A673 (cell line): ENCODE data around the gene RGPD4. TPM values are rescaled to one million over a fixed set of nuclear protein-coding genes. Genes with fewer than 3 reads are reported as not detected.

Experiments
- BruUV-seq: library from RNA; stranded (reverse); fragments of 400-500 nt; replicated peaks from 2 replicates; lab custom pipeline; 2021; lab: Mats Ljungman, UMichigan
- CTCF ChIA-PET: fragments of 300-600 bp; sonication (Branson Sonifier 250); formaldehyde crosslinking; loops from one replicate; lab custom pipeline; 2022; ENCODE audit warnings: antibody characterized with exemption; lab: Charles Lee
- POLR2A ChIA-PET: fragments of 300-600 bp; sonication (Branson Sonifier 250); formaldehyde crosslinking; loops from one replicate; lab custom pipeline; 2022; ENCODE audit warnings: antibody characterized with exemption; ENCODE audit not compliant: low non-redundant PET; lab: Charles Lee
- DNase-seq: peaks from one replicate; pipeline ENCODE4 v3.0.0-alpha.2; 2015; ENCODE audit warnings: low spot score
- H3K27ac ChIP-seq: fragments of 200-600 bp; sonication (generic); 2 replicates; pipeline ENCODE4 v1.5.1; 2016; ENCODE audit warnings: mixed run types, low read depth, mild to moderate bottlenecking, mixed read lengths, antibody characterized with exemption, low read length; ENCODE audit not compliant: poor library complexity, severe bottlenecking
- H3K27me3 ChIP-seq: fragments of 200-600 bp; sonication (generic); replicated peaks from 2 replicates; pipeline ENCODE4 v1.6.1; 2017; ENCODE audit warnings: mixed run types, low read depth, mild to moderate bottlenecking, mixed read lengths, antibody characterized with exemption, low read length; ENCODE audit not compliant: insufficient read depth, poor library complexity
- H3K36me3 ChIP-seq: fragments of 200-600 bp; sonication (generic); 2 replicates; pipeline ENCODE4 v1.6.1; 2016; ENCODE audit warnings: mixed run types, mild to moderate bottlenecking, mixed read lengths, antibody characterized with exemption, low read length; ENCODE audit not compliant: insufficient read depth, poor library complexity, severe bottlenecking
- H3K4me1 ChIP-seq: fragments of 200-600 bp; sonication (generic); 2 replicates; pipeline ENCODE4 v1.6.1; 2017; ENCODE audit warnings: mixed run types, mild to moderate bottlenecking, mixed read lengths, antibody characterized with exemption, low read length; ENCODE audit not compliant: insufficient read depth, poor library complexity, severe bottlenecking
- H3K4me3 ChIP-seq: fragments of 200-600 bp; sonication (generic); 2 replicates; pipeline ENCODE4 v1.5.1; 2016; ENCODE audit warnings: low read depth, mixed run types, mild to moderate bottlenecking, mixed read lengths, low read length; ENCODE audit not compliant: poor library complexity, severe bottlenecking
- H3K9me3 ChIP-seq: fragments of 200-600 bp; sonication (generic); 2 replicates; pipeline ENCODE4 v1.6.1; 2016; ENCODE audit warnings: mixed run types, low read depth, mild to moderate bottlenecking, mixed read lengths, antibody characterized with exemption, low read length; ENCODE audit not compliant: poor library complexity, severe bottlenecking
- EZH2 ChIP-seq: fragments of 200-600 bp; sonication (generic); IDR thresholded peaks from 2 replicates; pipeline ENCODE4 v1.6.1; 2017; ENCODE audit warnings: borderline replicate concordance, low read depth, mild to moderate bottlenecking, mixed read lengths, antibody characterized with exemption, low read length; ENCODE audit not compliant: poor library complexity, severe bottlenecking
- intact Hi-C: fragments of 100-400 bp; cut with micrococcal nuclease; formaldehyde crosslinking; loops from one replicate; pipeline ENCODE4 v1.10.0; 2022; ENCODE audit not compliant: unreplicated experiment
- total RNA-seq: library from RNA; stranded (reverse); gene quantifications from 2 replicates; pipeline ENCODE4 v1.2.3, GENCODE V29; 2021
- TF ChIP-seq, protein P1 (sequence below): fragments of 300-800, 200-600 bp; sonication (generic); conservative IDR thresholded peaks from 2 replicates; pipeline ENCODE4 v1.5.1; 2017; ENCODE audit warnings: low read depth, mild to moderate bottlenecking, antibody characterized with exemption, low read length, moderate library complexity, mixed read lengths

Gene RGPD4
- total RNA-seq, 1 experiment from 2014 or later: not detected

DNA sequence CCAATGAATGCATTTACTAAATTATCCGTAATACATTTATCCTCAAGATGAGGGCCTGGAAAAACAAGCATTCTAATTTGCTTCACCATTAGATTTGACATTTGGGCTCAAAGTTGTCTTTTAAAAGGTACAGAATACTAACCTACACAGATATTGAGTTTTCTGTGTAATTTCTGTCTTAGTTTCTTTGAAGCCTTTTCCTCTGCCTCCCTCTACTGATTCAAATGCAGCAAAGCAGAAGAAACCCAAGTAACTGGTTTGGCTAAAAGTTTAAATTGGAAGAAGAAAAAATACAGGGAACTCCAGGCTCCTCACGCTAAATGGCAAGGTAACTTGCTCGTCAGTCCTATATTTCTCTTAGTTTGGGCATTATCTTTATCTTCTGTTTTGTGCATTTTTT lies 106.3 kb downstream of the RGPD4 start:
- Histone ChIP-seq H3K4me1 (no peaks in the 10 kb centered on the region), H3K27me3 (no peaks in the 10 kb centered on the region), H3K4me3 (no peak overlapping the region), H3K9me3 (no peaks in the 10 kb centered on the region), H3K36me3 (no peaks in the 10 kb centered on the region), H3K27ac (no peak overlapping the region)
- CTCF ChIA-PET: no interaction called here
- TF ChIP-seq, protein P1, sequence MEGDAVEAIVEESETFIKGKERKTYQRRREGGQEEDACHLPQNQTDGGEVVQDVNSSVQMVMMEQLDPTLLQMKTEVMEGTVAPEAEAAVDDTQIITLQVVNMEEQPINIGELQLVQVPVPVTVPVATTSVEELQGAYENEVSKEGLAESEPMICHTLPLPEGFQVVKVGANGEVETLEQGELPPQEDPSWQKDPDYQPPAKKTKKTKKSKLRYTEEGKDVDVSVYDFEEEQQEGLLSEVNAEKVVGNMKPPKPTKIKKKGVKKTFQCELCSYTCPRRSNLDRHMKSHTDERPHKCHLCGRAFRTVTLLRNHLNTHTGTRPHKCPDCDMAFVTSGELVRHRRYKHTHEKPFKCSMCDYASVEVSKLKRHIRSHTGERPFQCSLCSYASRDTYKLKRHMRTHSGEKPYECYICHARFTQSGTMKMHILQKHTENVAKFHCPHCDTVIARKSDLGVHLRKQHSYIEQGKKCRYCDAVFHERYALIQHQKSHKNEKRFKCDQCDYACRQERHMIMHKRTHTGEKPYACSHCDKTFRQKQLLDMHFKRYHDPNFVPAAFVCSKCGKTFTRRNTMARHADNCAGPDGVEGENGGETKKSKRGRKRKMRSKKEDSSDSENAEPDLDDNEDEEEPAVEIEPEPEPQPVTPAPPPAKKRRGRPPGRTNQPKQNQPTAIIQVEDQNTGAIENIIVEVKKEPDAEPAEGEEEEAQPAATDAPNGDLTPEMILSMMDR: peak; percentile 39
- no peak for TF ChIP-seq EZH2
- intact Hi-C loops: no loop called here
- no peak for DNase-seq
- BruUV-seq: no TSS peak
- POLR2A ChIA-PET: no interaction called here

DNA sequence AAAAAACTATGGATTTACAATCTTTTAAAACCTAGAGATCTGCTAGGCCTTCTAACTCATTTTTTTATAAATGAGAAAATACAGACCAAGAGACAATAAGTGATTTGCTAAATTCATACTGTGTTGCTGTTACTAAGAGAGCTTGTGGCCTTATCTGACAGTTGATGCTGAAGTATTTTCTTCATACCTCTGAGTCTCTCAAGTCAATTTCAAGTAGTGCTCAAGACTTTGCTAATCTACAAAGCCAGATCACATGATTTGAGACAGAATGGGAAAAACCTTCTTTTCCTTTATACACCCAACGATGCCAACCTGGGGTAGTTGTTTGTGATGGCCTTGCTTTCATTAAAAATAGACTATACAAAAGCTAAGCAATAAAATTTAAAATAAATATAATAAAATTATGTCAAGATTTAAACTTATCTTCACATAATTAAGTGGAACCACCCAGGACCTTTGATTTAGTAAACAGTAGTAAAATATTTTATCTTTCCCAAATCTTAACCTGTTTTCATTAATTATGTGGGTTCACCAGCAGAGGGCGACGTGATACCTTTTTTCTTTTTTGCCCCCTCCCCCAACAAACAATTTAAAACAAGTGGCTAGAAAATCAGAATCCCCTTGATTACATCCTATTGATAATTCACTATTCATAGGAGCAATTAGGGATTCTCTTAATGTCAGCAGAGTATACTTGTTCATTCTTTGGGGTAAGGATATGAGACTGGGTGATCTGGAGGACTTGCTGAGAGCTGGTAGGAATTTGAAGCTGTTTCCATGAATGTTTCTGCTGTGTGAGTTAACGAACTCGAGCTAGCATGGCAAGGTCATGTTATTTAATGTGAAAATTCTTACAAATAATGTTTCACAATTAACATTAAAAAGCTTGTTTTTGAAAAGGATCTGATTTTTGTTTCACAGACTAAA lies 110.0 kb downstream of the RGPD4 start:
- H3K36me3 ChIP-seq: no peaks in the 10 kb centered on the region
- ChIA-PET CTCF (interaction anchor here (0.6 kb wide), 1 partner anchor 1291 kb away, joined by 13 read pairs; no protein-coding TSS in a partner anchor), POLR2A (no interaction called here)
- H3K9me3 ChIP-seq: no peaks in the 10 kb centered on the region
- no peaks in the 10 kb centered on the region for H3K4me1 ChIP-seq
- TF ChIP-seq, protein P1: peak; percentile 64
- TF ChIP-seq EZH2: no peak
- intact Hi-C loops: loop anchor here (5.0 kb wide), 1 partner anchor 246 kb away; no protein-coding TSS in a partner anchor
- BruUV-seq: no TSS peak
- DNase-seq: peak; percentile 19
- H3K4me3 ChIP-seq: no peak overlapping the region
- no peaks in the 10 kb centered on the region for H3K27me3 ChIP-seq
- H3K27ac ChIP-seq: no peak overlapping the region

Other genes starting within 250 kb of the RGPD4 start
- not detected in 2 replicates for gene SLC5A7, start 159.6 kb downstream of the RGPD4 start, total RNA-seq